ENCODE results near the gene RNF152. TPM values are rescaled to one million over a fixed set of nuclear protein-coding genes. Genes with fewer than 3 reads are reported as not detected.

The RNF152 gene
- total and polyA plus RNA-seq, 2 experiments from 2014 or later = 1.1 to 9.4 TPM

DNA sequence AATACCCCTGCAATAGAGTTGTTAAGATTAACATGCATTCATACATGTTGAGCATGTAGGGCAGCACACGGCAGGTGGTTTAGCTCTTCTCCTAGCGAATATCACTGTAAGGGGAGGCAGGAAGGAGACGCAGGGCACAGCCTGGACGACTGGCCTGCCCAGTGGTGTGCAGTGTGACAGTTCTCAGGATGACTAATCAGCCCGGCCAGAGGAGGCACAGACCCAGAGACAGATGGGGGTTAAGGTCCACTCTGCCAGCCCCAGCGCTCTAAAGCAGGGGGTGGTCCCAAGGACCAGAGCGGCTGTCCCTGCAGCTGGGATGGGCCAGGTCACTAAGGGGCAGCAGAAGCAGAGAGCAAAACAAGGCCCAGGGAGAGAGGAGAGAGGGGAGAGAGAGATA is 63.7 kb downstream of the RNF152 start:
- Histone ChIP-seq H3K27me3 (no peaks in the 10 kb centered on the region), H3K4me1 (ENCODE audit: low read depth) (peaks cover 32% of the 10 kb centered on the region), H3K27ac (no peak overlapping the region), H3K36me3 (no peaks in the 10 kb centered on the region), H3K4me3 (no peak overlapping the region), H3K9me3 (ENCODE audit: low read depth) (no peaks in the 10 kb centered on the region)
- TF ChIP-seq, protein P1, sequence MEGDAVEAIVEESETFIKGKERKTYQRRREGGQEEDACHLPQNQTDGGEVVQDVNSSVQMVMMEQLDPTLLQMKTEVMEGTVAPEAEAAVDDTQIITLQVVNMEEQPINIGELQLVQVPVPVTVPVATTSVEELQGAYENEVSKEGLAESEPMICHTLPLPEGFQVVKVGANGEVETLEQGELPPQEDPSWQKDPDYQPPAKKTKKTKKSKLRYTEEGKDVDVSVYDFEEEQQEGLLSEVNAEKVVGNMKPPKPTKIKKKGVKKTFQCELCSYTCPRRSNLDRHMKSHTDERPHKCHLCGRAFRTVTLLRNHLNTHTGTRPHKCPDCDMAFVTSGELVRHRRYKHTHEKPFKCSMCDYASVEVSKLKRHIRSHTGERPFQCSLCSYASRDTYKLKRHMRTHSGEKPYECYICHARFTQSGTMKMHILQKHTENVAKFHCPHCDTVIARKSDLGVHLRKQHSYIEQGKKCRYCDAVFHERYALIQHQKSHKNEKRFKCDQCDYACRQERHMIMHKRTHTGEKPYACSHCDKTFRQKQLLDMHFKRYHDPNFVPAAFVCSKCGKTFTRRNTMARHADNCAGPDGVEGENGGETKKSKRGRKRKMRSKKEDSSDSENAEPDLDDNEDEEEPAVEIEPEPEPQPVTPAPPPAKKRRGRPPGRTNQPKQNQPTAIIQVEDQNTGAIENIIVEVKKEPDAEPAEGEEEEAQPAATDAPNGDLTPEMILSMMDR (IDR thresholded peaks at IDR 0.05; ENCODE audit: low read depth, low read length) = no peak
- no peak for DNase-seq (ENCODE audit: low read depth in 1 of 2, low spot score in 1 of 2)

DNA sequence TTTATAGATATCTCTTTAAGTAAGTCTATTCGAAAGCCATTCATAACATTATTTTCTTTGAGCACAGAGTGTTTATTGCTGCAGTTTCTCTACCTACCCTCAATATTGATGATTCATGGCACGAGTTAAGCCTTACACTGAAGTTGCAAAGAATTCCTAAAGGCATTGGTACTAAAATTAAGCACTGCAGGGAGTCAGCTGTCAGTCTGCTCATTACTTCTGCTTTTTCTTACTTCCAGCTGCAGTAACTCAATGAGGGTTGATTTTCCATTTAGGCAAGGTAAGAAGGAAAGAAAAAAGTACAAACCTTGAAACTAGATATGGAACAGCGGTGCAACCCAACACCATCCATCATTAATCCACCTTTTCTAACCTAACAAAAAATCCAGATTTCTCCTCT is 65.2 kb downstream of the RNF152 start:
- Histone ChIP-seq H3K4me1 (ENCODE audit: low read depth) (peaks cover 35% of the 10 kb centered on the region), H3K27ac (no peak overlapping the region), H3K4me3 (no peak overlapping the region), H3K9me3 (ENCODE audit: low read depth) (no peaks in the 10 kb centered on the region), H3K36me3 (no peaks in the 10 kb centered on the region), H3K27me3 (no peaks in the 10 kb centered on the region)
- TF ChIP-seq, protein P1 (IDR thresholded peaks at IDR 0.05; ENCODE audit: low read depth, low read length) = no peak
- no peak for DNase-seq (ENCODE audit: low read depth in 1 of 2, low spot score in 1 of 2)

DNA sequence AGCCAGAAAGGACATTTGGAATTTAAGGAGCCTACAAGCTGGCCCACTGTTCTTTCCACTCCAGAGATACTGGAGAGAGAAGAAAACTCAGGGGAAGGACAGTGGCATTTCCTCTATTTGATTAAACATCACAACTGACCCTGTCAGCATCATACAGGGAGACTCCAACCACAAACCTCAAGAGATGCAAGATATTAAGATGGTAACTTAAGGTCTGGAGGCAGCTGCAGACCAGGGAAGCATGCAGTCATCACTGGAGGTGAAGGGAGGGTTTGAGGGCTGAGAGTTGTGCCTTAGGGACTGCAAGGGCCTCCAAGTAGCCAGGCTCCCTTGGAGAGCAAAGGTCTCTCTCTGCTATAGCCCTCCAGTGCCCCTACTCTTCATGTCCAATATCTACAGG is 67.4 kb downstream of the RNF152 start:
- TF ChIP-seq, protein P1 (IDR thresholded peaks at IDR 0.05; ENCODE audit: low read depth, low read length) = no peak
- Histone ChIP-seq H3K4me3 (no peak overlapping the region), H3K36me3 (no peaks in the 10 kb centered on the region), H3K27ac (no peak overlapping the region), H3K9me3 (ENCODE audit: low read depth) (no peaks in the 10 kb centered on the region), H3K4me1 (ENCODE audit: low read depth) (peaks cover 27% of the 10 kb centered on the region), H3K27me3 (no peaks in the 10 kb centered on the region)
- DNase-seq (ENCODE audit: low read depth in 1 of 2, low spot score in 1 of 2) = peak in 1 of 2 donors; percentile 13

DNA sequence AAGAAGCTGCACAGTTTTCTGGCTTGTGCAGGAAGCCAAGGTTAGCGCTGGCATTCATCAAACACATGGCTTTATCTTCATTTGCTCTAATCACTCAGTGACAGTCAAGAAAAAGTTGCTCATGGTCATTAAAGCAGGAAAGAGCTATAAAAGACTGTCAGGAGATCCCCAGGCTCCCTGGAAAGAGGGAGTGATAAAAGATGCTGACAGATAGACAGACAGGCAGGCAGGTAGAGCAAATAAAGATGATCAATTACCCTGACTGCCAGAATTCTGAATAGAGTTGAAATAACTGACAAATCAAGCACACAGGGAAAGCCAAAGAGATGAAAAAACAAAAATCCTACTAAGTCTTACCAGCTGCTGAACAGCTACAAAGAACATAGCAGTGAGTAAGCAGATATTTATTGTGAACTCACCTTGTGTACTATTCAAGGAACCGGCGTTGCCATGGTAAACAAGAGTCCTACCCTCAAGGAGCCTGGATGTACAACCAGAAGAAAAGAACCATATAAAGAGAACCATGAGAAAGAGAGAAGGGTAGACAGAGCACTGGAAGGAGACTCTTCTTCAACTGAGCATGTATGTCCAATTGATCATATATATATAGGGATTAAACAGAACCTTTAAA is 68.0 kb downstream of the RNF152 start:
- TF ChIP-seq, protein P1 (IDR thresholded peaks at IDR 0.05; ENCODE audit: low read depth, low read length) = no peak
- H3K4me3 ChIP-seq = no peak overlapping the region
- H3K27ac ChIP-seq = peak overlapping the region; percentile 15
- no peaks in the 10 kb centered on the region for H3K36me3 ChIP-seq
- peak; percentile 12 to 28 for DNase-seq (ENCODE audit: low read depth in 1 of 2, low spot score in 1 of 2)
- no peaks in the 10 kb centered on the region for H3K27me3 ChIP-seq
- H3K9me3 ChIP-seq (ENCODE audit: low read depth) = no peaks in the 10 kb centered on the region
- H3K4me1 ChIP-seq (ENCODE audit: low read depth) = peaks cover 27% of the 10 kb centered on the region

DNA sequence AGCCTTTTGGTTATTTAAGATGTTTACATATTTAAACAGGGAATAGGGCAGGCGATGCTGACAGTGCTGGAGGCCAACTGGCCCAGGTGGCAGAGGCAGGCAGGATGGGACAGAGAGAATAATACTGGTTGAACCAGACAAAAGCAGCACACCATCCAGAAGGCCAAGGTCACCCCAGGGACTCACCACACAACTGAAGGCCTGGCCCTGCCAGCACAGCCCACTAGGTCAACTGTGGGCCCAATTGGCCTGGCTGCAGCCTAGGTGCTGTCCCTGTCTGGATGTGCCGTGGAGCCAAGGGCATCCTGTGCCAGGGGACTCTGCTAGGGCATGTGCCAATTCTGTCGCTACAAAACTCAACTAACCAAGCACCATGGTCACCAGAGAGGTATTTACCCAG is 69.2 kb downstream of the RNF152 start:
- H3K36me3 ChIP-seq = no peaks in the 10 kb centered on the region

More for the DNA sequence above, 69.2 kb downstream of the RNF152 start:
- TF ChIP-seq, protein P1 (IDR thresholded peaks at IDR 0.05; ENCODE audit: low read depth, low read length) = no peak
- no peak overlapping the region for H3K27ac ChIP-seq
- DNase-seq (ENCODE audit: low read depth in 1 of 2, low spot score in 1 of 2) = no peak
- H3K27me3 ChIP-seq = no peaks in the 10 kb centered on the region
- H3K9me3 ChIP-seq (ENCODE audit: low read depth) = no peaks in the 10 kb centered on the region
- no peak overlapping the region for H3K4me3 ChIP-seq
- H3K4me1 ChIP-seq (ENCODE audit: low read depth) = peaks cover 27% of the 10 kb centered on the region
